ENCODE measurements around the gene FOXRED1. TPM values are rescaled to one million over a fixed set of nuclear protein-coding genes. Genes with fewer than 3 reads are reported as not detected.
A peak's percentile ranks its signal among the peaks of the same experiment; 100 is the strongest.

FOXRED1 gene
- total and polyA plus RNA-seq, 9 of the 15 experiments (the other 6 are each of a cell fraction or from before 2014, with no cell fraction given) = 14.1 to 94.4 (median 53.1) TPM

DNA sequence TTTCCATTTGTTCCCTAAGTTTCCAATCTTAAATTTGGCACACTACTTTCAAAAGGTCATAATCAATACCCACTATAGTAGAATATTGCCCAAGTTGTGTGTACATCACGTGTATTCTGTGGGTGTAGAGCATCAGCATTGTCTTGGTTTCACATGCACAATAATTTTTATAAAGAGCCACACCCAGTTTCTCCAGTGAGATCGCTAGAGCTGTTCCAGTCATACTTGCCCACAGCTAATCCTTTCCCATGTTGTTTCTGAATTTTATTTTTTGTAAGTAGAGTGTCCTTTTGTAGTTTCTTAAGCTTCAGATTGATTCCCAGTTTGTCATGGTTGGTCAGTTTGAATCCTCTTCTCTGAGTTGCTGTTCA, 43.7 kb upstream of the FOXRED1 start:
- ATAC-seq (no peak), FAIRE-seq (no peak), DNase-seq (ENCODE audit: extremely low read depth in 1 of 4, low spot score in 3 of 4) (no peak)
- ChIA-PET POLR2A (interaction anchor here (0.6 to 1.9 kb wide), 4 partner anchors 12 to 1516 kb away, joined by 3 to 7 read pairs (median 4); partner anchors contain the start of genes FAM118B and RPUSD4), CTCF (ENCODE audit: low intra/inter-chr PET ratio) (no interaction called here)
- Histone ChIP-seq H4K20me1 (replicated peaks; ENCODE audit: control insufficient read depth, insufficient read depth, low read length) (no peaks in the 10 kb centered on the region), H3K4me1 (replicated peaks in 1 of 2; ENCODE audit: control insufficient read depth in 2 of 2, insufficient read depth in 2 of 2, low read length in 2 of 2) (no peaks in the 10 kb centered on the region; a peak in 2 of 5 replicates), H3K27ac (ENCODE audit: extremely low read depth, low read depth, low read length) (peak overlapping the region; percentile 52; the same call in 2 of the 3 replicates), H3K4me2 (ENCODE audit: insufficient read depth, low read length) (no peak overlapping the region; the same call in 1 of the 2 replicates), H3K79me2 (ENCODE audit: control insufficient read depth, insufficient read depth, low read length) (peaks cover 38% of the 10 kb centered on the region; the same call in 2 of the 3 replicates), H3K27me3 (ENCODE audit: control insufficient read depth in 2 of 2, insufficient read depth in 2 of 2, low read length in 2 of 2) (no peaks in the 10 kb centered on the region), H2AFZ (ENCODE audit: low read depth, low read length) (no peak overlapping the region), H3K9me3 (replicated peaks; ENCODE audit: control insufficient read depth, insufficient read depth, low read depth, low read length) (no peaks in the 10 kb centered on the region), H3K9me1 (ENCODE audit: control insufficient read depth, insufficient read depth, low read length) (no peaks in the 10 kb centered on the region), H3K9ac (ENCODE audit: insufficient read depth in 1 of 2, low read depth in 2 of 2, low read length in 2 of 2) (no peak overlapping the region), H3K36me3 (ENCODE audit: control insufficient read depth, insufficient read depth, low read length) (peaks cover 8% of the 10 kb centered on the region), H3K4me3 (no peak overlapping the region)
- no TSS peak for BruUV-seq (replicated peaks)
- in situ Hi-C loops (cut with MboI) = no loop called here
- intact Hi-C loops (cut with micrococcal nuclease) = no loop called here
- WGBS (ENCODE audit: insufficient coverage, low coverage, missing lambda C conversion rate) = 77% methylated on average over 2 of the region's 2 CpGs
- no peak for TF ChIP-seq RCOR1 (IDR thresholded peaks at IDR 0.05; ENCODE audit: borderline replicate concordance in 1 of 2, low read depth in 2 of 2, low read length in 2 of 2)

DNA sequence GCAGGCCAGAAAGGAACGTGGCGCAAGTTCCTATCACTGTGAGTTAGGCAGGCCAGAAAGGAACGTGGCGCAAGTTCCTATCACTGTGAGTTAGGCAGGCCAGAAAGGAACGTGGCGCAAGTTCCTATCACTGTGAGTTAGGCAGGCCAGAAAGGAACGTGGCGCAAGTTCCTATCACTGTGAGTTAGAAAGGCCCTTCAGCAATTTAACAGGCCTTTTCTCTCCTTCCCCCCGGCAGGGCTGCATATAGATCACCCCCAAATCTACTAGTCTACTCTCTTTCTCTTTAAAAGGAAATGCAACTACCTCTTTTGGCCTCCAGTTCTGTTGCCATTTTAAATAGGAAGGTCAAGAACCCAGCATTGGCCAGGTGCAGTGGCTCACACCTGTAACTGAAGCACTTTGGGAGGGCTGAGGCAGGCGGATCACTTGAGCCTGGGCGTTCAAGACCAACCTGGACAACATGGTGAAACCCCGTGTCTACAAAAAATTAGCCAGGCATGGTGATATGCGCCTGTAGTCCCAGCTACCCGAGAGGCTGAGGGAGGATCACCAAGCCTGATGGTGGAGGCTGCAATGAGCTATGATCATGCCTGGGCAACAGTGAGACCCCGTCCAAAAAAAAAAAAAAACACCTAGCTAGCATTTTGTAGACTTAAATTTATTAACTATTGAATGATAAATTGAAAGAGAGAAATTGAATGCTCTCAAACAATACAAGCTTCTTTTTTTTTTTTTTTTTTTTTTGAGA, 42.4 kb upstream of the FOXRED1 start:
- Histone ChIP-seq H3K9me1 (ENCODE audit: control insufficient read depth, insufficient read depth, low read length) (no peaks in the 10 kb centered on the region), H3K79me2 (ENCODE audit: control insufficient read depth, insufficient read depth, low read length) (peaks cover 38% of the 10 kb centered on the region; the same call in 2 of the 3 replicates), H2AFZ (ENCODE audit: low read depth, low read length) (peak overlapping the region; percentile 78), H3K4me3 (no peak overlapping the region), H3K9me3 (replicated peaks; ENCODE audit: control insufficient read depth, insufficient read depth, low read depth, low read length) (no peaks in the 10 kb centered on the region), H3K4me1 (replicated peaks in 1 of 2; ENCODE audit: control insufficient read depth in 2 of 2, insufficient read depth in 2 of 2, low read length in 2 of 2) (no peaks in the 10 kb centered on the region; a peak in 2 of 5 replicates), H3K27ac (ENCODE audit: extremely low read depth, low read depth, low read length) (peak overlapping the region; percentile 70), H4K20me1 (replicated peaks; ENCODE audit: control insufficient read depth, insufficient read depth, low read length) (no peaks in the 10 kb centered on the region), H3K4me2 (ENCODE audit: insufficient read depth, low read length) (peak overlapping the region; percentile 32; the same call in 1 of the 2 replicates), H3K36me3 (ENCODE audit: control insufficient read depth, insufficient read depth, low read length) (peaks cover 12% of the 10 kb centered on the region), H3K9ac (ENCODE audit: insufficient read depth in 1 of 2, low read depth in 2 of 2, low read length in 2 of 2) (no peak overlapping the region), H3K27me3 (ENCODE audit: control insufficient read depth in 2 of 2, insufficient read depth in 2 of 2, low read length in 2 of 2) (no peaks in the 10 kb centered on the region)
- FAIRE-seq = no peak
- DNase-seq (ENCODE audit: extremely low read depth in 1 of 4, low spot score in 3 of 4) = no peak
- ChIA-PET POLR2A (interaction anchor here (1.5 to 1.9 kb wide), 2 partner anchors 13 to 14 kb away, joined by 5 read pairs; no protein-coding TSS in a partner anchor), CTCF (ENCODE audit: low intra/inter-chr PET ratio) (no interaction called here)
- WGBS (ENCODE audit: insufficient coverage, low coverage, missing lambda C conversion rate) = 74% methylated on average over 9 of the region's 15 CpGs
- no TSS peak for BruUV-seq (replicated peaks)
- in situ Hi-C loops (cut with MboI) = no loop called here
- intact Hi-C loops (cut with micrococcal nuclease) = no loop called here
- ATAC-seq = peak; percentile 51
- TF ChIP-seq PHF20 (IDR thresholded peaks at IDR 0.05; ENCODE audit: partially characterized antibody) (no peak), KDM1A (IDR thresholded peaks at IDR 0.05) (no peak), TEAD2 (tag; IDR thresholded peaks at IDR 0.05) (no peak), PBX2 (CRISPR knock-in tag; IDR thresholded peaks at IDR 0.05; ENCODE audit: low read depth) (no peak), PBX2 (tag; conservative IDR thresholded peaks at IDR 0.05; ENCODE audit: low read depth) (no peak), HNRNPLL (IDR thresholded peaks at IDR 0.05; ENCODE audit: low read depth, low read length, poor library complexity, severe bottlenecking) (peak; percentile 65), CHCHD3 (CRISPR knock-in tag; IDR thresholded peaks at IDR 0.05) (no peak), RBM22 (IDR thresholded peaks at IDR 0.05; ENCODE audit: low read depth, low read length, poor library complexity, severe bottlenecking) (no peak), CTCF (IDR thresholded peaks at IDR 0.05 in 2 of 3, conservative IDR thresholded peaks at IDR 0.05 in 1 of 3; ENCODE audit: insufficient read depth in 2 of 3, low read depth in 1 of 3, low read length in 3 of 3) (no peak)

All from K562 (cell line).